Neural cell (in vitro differentiated cells): ENCODE results near the gene L3MBTL1. TPM values are rescaled to one million over a fixed set of nuclear protein-coding genes. Genes with fewer than 3 reads are reported as not detected.
"Not testable (repeated sequence)": the region's sequence is repeated elsewhere in the genome, so short reads cannot be mapped to it uniquely, and the experiment has no call there.

Experiments used
- H2AFZ ChIP-seq: fragments of 200-600, 300-800 bp; sonication (generic), shearing (Covaris generic); 2 replicates; pipeline ENCODE4 v1.6.0; 2014; ENCODE audit warnings: low read depth, mild to moderate bottlenecking, antibody characterized with exemption, low read length, moderate library complexity
- H3F3A ChIP-seq: fragments of 200-600 bp; shearing (Covaris generic); 2 replicates; pipeline ENCODE4 v1.6.1; 2016; ENCODE audit warnings: mild to moderate bottlenecking, moderate library complexity, mixed read lengths, antibody characterized with exemption, low read length; ENCODE audit not compliant: insufficient read depth, poor library complexity, severe bottlenecking
- H3K27ac ChIP-seq: fragments of 200-600, 300-800 bp; sonication (generic), shearing (Covaris generic); 2 replicates; pipeline ENCODE4 v1.5.1; 2014; ENCODE audit warnings: mild to moderate bottlenecking, low read length, moderate library complexity
- H3K27me3 ChIP-seq: fragments of 300-800, 200-600 bp; sonication (generic), shearing (Covaris generic); 2 replicates; pipeline ENCODE4 v1.6.0; 2014; ENCODE audit warnings: mild to moderate bottlenecking, low read depth, low read length, moderate library complexity; ENCODE audit not compliant: insufficient read depth
- H3K36me3 ChIP-seq: fragments of 300-800, 200-600 bp; sonication (generic), shearing (Covaris generic); 2 replicates; pipeline ENCODE4 v1.5.1; 2014; ENCODE audit warnings: mild to moderate bottlenecking, antibody characterized with exemption, low read length, moderate library complexity; ENCODE audit not compliant: insufficient read depth
- H3K4me2 ChIP-seq: fragments of 300-800, 200-600 bp; sonication (generic), shearing (Covaris generic); 2 replicates; pipeline ENCODE4 v1.6.0; 2014; ENCODE audit warnings: mild to moderate bottlenecking, low read length
- H3K4me3 ChIP-seq: fragments of 300-800, 200-600 bp; sonication (generic), shearing (Covaris generic); 2 replicates; pipeline ENCODE4 v1.5.1; 2014; ENCODE audit warnings: mild to moderate bottlenecking, low read length, moderate library complexity
- H3K79me2 ChIP-seq: fragments of 200-600 bp; shearing (Covaris generic); replicated peaks from 2 replicates; pipeline ENCODE4 v1.6.0; 2014; ENCODE audit warnings: mild to moderate bottlenecking, low read length, moderate library complexity; ENCODE audit not compliant: insufficient read depth
- H3K9ac ChIP-seq: fragments of 300-800, 200-600 bp; sonication (generic), shearing (Covaris generic); 2 replicates; pipeline ENCODE4 v1.6.1; 2016; ENCODE audit warnings: mild to moderate bottlenecking, low read length, mixed read lengths
- H3K9me2 ChIP-seq: fragments of 200-600 bp; shearing (Covaris generic); 2 replicates; pipeline ENCODE4 v1.6.1; 2016; ENCODE audit warnings: mild to moderate bottlenecking, low read length, mixed read lengths; ENCODE audit not compliant: insufficient read depth
- H3K9me3 ChIP-seq: fragments of 200-600, 300-800 bp; sonication (generic), shearing (Covaris generic); 2 replicates; pipeline ENCODE4 v1.6.1; 2016; ENCODE audit warnings: mild to moderate bottlenecking, mixed run types, low read length, moderate library complexity, mixed read lengths
- H4K20me1 ChIP-seq: fragments of 200-600 bp; shearing (Covaris generic); 2 replicates; pipeline ENCODE4 v1.6.1; 2016; ENCODE audit warnings: mild to moderate bottlenecking, mixed run types; ENCODE audit not compliant: insufficient read depth
- EP300 ChIP-seq: fragments of 450-650 bp; conservative IDR thresholded peaks from 2 replicates; pipeline ENCODE4 v1.6.1; 2014; ENCODE audit warnings: antibody characterized with exemption, mild to moderate bottlenecking, moderate library complexity; ENCODE audit not compliant: poor library complexity, severe bottlenecking
- EZH2 ChIP-seq: fragments of 200-600, 300-800 bp; shearing (Covaris generic), sonication (generic); IDR thresholded peaks from 2 replicates; pipeline ENCODE4 v1.6.1; 2014; ENCODE audit warnings: antibody characterized with exemption, low read length, borderline replicate concordance, mild to moderate bottlenecking; ENCODE audit not compliant: insufficient read depth, poor library complexity, severe bottlenecking
- POLR2AphosphoS5 ChIP-seq: IDR thresholded peaks from 2 replicates; pipeline ENCODE4 v1.6.1; 2012
- RAD21 ChIP-seq: fragments of 450-650 bp; conservative IDR thresholded peaks from 2 replicates; pipeline ENCODE4 v1.6.1; 2014; ENCODE audit warnings: antibody characterized with exemption, mild to moderate bottlenecking, moderate library complexity
- REST ChIP-seq: IDR thresholded peaks from 2 replicates; pipeline ENCODE4 v1.6.1; 2012; ENCODE audit warnings: borderline replicate concordance
- SMC3 ChIP-seq: fragments of 450-650 bp; conservative IDR thresholded peaks from 2 replicates; pipeline ENCODE4 v1.6.1; 2014; ENCODE audit warnings: antibody characterized with exemption, mild to moderate bottlenecking, moderate library complexity; ENCODE audit not compliant: poor library complexity
- TAF1 ChIP-seq: IDR thresholded peaks from 2 replicates; pipeline ENCODE4 v1.6.1; 2012; ENCODE audit warnings: low read depth
- polyA plus RNA-seq: library from polyadenylated mRNA; depleted of rRNA; stranded (reverse); fragments of >200 nt; gene quantifications from 2 replicates; pipeline ENCODE4 v1.2.3, GENCODE V29; 2014
- TF ChIP-seq, protein P1 (sequence below): fragments of 450-650 bp; IDR thresholded peaks from 2 replicates; pipeline ENCODE4 v1.5.1; 2014; ENCODE audit warnings: antibody characterized with exemption, mild to moderate bottlenecking, moderate library complexity; ENCODE audit not compliant: poor library complexity, severe bottlenecking

Gene L3MBTL1
- polyA plus RNA-seq, 1 donor from 2014 or later, result 22.0 TPM

DNA sequence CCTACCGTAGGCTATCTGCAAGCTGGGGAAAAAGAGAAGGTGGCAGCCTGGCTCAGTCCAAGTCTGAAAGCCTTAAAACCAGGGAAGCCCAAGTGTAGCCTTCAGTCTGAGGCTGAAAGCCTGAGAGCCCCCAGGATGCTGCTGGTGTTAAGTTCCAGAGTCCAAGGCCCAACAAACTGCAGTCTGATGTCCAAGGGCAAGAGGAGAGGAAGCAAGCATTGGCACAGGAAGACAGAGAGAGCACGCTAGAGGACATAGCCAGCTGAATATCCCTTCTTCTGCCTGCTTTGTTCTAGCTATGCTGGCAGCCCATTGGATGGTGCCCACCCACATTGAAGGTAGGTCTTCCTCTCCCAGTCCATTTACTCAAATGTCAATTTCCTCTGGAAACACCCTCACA, 12.1 kb upstream of the L3MBTL1 start:
- Histone ChIP-seq H3K27me3 (no peaks in the 10 kb centered on the region), H3K4me3 (no peak overlapping the region), H4K20me1 (no peaks in the 10 kb centered on the region), H3K79me2 (no peaks in the 10 kb centered on the region), H3K9me3 (no peaks in the 10 kb centered on the region), H3K9me2 (no peaks in the 10 kb centered on the region), H3K36me3 (no peaks in the 10 kb centered on the region), H3K4me2 (no peak overlapping the region), H3F3A (no peaks in the 10 kb centered on the region), H2AFZ (no peak overlapping the region), H3K27ac (no peak overlapping the region), H3K9ac (no peak overlapping the region)
- no peak for TF ChIP-seq EP300
- TF ChIP-seq REST, result no peak

GRCh38 chr20:43502021-43502420, 5.5 kb upstream of the L3MBTL1 start:
- not testable (repeated sequence) for H3K4me3 ChIP-seq, H3K9me3 ChIP-seq, H3K4me2 ChIP-seq, H3K27me3 ChIP-seq, H3K27ac ChIP-seq, H4K20me1 ChIP-seq, H3F3A ChIP-seq, H2AFZ ChIP-seq, H3K36me3 ChIP-seq, H3K9me2 ChIP-seq, H3K79me2 ChIP-seq, H3K9ac ChIP-seq

DNA sequence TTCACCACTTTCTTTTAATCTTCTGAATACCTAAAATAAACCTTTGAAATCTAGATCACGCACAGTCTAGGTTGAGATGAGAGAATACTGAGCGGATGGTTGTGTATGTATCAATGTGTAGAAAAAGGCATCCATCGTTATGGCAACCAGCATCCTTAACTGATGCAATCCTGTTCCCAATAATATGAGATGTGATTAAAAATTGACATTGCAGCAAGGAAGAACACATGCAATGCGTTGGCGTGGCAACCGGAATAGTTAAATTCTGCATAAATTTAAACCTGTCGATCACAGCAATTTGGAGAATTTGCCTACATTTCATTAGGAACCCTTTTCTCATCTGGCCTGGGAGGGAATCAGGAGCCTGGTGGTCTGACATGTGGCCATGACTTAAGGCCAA, 1.3 kb upstream of the L3MBTL1 start:
- peaks cover 20% of the 10 kb centered on the region for H3K27me3 ChIP-seq
- no peak overlapping the region for H3K4me2 ChIP-seq
- no peaks in the 10 kb centered on the region for H3K79me2 ChIP-seq
- no peaks in the 10 kb centered on the region for H3F3A ChIP-seq
- no peak overlapping the region for H3K9ac ChIP-seq
- H3K9me2 ChIP-seq, result no peaks in the 10 kb centered on the region
- no peaks in the 10 kb centered on the region for H3K36me3 ChIP-seq
- no peak overlapping the region for H3K4me3 ChIP-seq
- H3K27ac ChIP-seq, result no peak overlapping the region
- no peaks in the 10 kb centered on the region for H4K20me1 ChIP-seq
- H3K9me3 ChIP-seq, result no peaks in the 10 kb centered on the region
- no peak overlapping the region for H2AFZ ChIP-seq
- no peak for TF ChIP-seq RAD21
- no peak for TF ChIP-seq SMC3
- TF ChIP-seq, protein P1, sequence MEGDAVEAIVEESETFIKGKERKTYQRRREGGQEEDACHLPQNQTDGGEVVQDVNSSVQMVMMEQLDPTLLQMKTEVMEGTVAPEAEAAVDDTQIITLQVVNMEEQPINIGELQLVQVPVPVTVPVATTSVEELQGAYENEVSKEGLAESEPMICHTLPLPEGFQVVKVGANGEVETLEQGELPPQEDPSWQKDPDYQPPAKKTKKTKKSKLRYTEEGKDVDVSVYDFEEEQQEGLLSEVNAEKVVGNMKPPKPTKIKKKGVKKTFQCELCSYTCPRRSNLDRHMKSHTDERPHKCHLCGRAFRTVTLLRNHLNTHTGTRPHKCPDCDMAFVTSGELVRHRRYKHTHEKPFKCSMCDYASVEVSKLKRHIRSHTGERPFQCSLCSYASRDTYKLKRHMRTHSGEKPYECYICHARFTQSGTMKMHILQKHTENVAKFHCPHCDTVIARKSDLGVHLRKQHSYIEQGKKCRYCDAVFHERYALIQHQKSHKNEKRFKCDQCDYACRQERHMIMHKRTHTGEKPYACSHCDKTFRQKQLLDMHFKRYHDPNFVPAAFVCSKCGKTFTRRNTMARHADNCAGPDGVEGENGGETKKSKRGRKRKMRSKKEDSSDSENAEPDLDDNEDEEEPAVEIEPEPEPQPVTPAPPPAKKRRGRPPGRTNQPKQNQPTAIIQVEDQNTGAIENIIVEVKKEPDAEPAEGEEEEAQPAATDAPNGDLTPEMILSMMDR, result no peak
- TF ChIP-seq TAF1, result no peak
- no peak for TF ChIP-seq EZH2
- no peak for TF ChIP-seq POLR2AphosphoS5
- TF ChIP-seq REST, result no peak
- TF ChIP-seq EP300, result no peak
